Liver (tissue), 9 donors: ENCODE measurements around the gene CHAC2. TPM values are rescaled to one million over a fixed set of nuclear protein-coding genes. Genes with fewer than 3 reads are reported as not detected.

Experiments
- DNase-seq: peaks from one replicate; pipeline ENCODE4 v3.0.0-alpha.2; 2017; ENCODE audit warnings: low spot score
- H3K27ac ChIP-seq, 2 donors: one replicate each; pipeline ENCODE4 v1.7.0; 2013; ENCODE audit warnings: inconsistent platforms in 2 of 2, low read length in 2 of 2, control low read depth in 1 of 2, low read depth in 1 of 2, mild to moderate bottlenecking in 1 of 2
- H3K27me3 ChIP-seq, 4 donors: one replicate each; pipeline versions ENCODE4 v1.6.1 to v1.7.0; 2013; ENCODE audit warnings: low read length in 3 of 4, inconsistent platforms in 1 of 4, mild to moderate bottlenecking in 1 of 4, moderate library complexity in 1 of 4; ENCODE audit not compliant: control insufficient read depth in 4 of 4, insufficient read depth in 4 of 4
- H3K36me3 ChIP-seq, 4 donors: one replicate each; pipeline versions ENCODE4 v1.6.1 to v1.7.0; 2013; ENCODE audit warnings: low read length in 3 of 4, mild to moderate bottlenecking in 3 of 4, low read depth in 1 of 4, moderate library complexity in 1 of 4; ENCODE audit not compliant: control insufficient read depth in 4 of 4, insufficient read depth in 3 of 4
- H3K4me1 ChIP-seq, 4 donors: one replicate each; pipeline versions ENCODE4 v1.6.1 to v1.7.0; 2013; ENCODE audit warnings: low read length in 3 of 4, mild to moderate bottlenecking in 3 of 4, moderate library complexity in 1 of 4; ENCODE audit not compliant: control insufficient read depth in 4 of 4, insufficient read depth in 4 of 4
- H3K4me3 ChIP-seq, 3 donors: one replicate each; pipeline versions ENCODE4 v1.6.1 to v1.7.0; 2013; ENCODE audit warnings: low read length in 3 of 3, control low read depth in 1 of 3, low read depth in 1 of 3, mild to moderate bottlenecking in 1 of 3
- H3K9ac ChIP-seq, 2 donors: one replicate each; pipeline ENCODE4 v1.7.0; 2013; ENCODE audit warnings: low read length in 2 of 2, mild to moderate bottlenecking in 2 of 2, moderate library complexity in 2 of 2, control low read depth in 1 of 2, low read depth in 1 of 2
- H3K9me3 ChIP-seq, 4 donors: one replicate each; pipeline versions ENCODE4 v1.6.1 to v1.7.0; 2013; ENCODE audit warnings: low read length in 3 of 4; ENCODE audit not compliant: control insufficient read depth in 4 of 4
- ATF3 ChIP-seq: IDR thresholded peaks from 2 replicates; pipeline ENCODE4 v1.6.1; 2016; ENCODE audit warnings: antibody characterized with exemption
- CTCF ChIP-seq: fragments of 150-350 bp; IDR thresholded peaks from 2 replicates; pipeline ENCODE4 v1.5.1; 2017; ENCODE audit warnings: improper control_type of control experiment, low read depth, low read length; ENCODE audit not compliant: missing input control
- EGR1 ChIP-seq, 2 donors: IDR thresholded peaks; 2 replicates each; pipeline ENCODE4 v1.6.1; 2016 to 2018; ENCODE audit warnings: antibody characterized with exemption in 2 of 2, low read depth in 2 of 2
- FOXA1 ChIP-seq: IDR thresholded peaks from 2 replicates; pipeline ENCODE4 v1.6.1; 2016; ENCODE audit warnings: antibody characterized with exemption
- HNF4G ChIP-seq: IDR thresholded peaks from 2 replicates; pipeline ENCODE4 v1.6.1; 2016; ENCODE audit warnings: antibody characterized with exemption
- JUND ChIP-seq, 2 donors: IDR thresholded peaks; 2 replicates each; pipeline ENCODE4 v1.6.1; 2016; ENCODE audit warnings: antibody characterized with exemption in 2 of 2
- MAX ChIP-seq: IDR thresholded peaks from 2 replicates; pipeline ENCODE4 v1.6.1; 2016; ENCODE audit warnings: antibody characterized with exemption
- NR2F2 ChIP-seq: IDR thresholded peaks from 2 replicates; pipeline ENCODE4 v1.6.1; 2016; ENCODE audit warnings: antibody characterized with exemption
- RAD21 ChIP-seq, 2 donors: IDR thresholded peaks; 2 replicates each; pipeline ENCODE4 v1.6.1; 2016; ENCODE audit warnings: antibody characterized with exemption in 2 of 2, mild to moderate bottlenecking in 2 of 2
- RXRA ChIP-seq, 2 donors: IDR thresholded peaks; 2 replicates each; pipeline ENCODE4 v1.6.1; 2017 to 2018; ENCODE audit warnings: antibody characterized with exemption in 2 of 2, mild to moderate bottlenecking in 1 of 2
- SP1 ChIP-seq: IDR thresholded peaks from 2 replicates; pipeline ENCODE4 v1.6.1; 2018; ENCODE audit warnings: antibody characterized with exemption, mild to moderate bottlenecking
- TAF1 ChIP-seq: conservative IDR thresholded peaks from 2 replicates; pipeline ENCODE4 v1.6.1; 2016; ENCODE audit warnings: antibody characterized with exemption, mild to moderate bottlenecking
- YY1 ChIP-seq: IDR thresholded peaks from 2 replicates; pipeline ENCODE4 v1.6.1; 2016; ENCODE audit warnings: antibody characterized with exemption, mild to moderate bottlenecking
- ZBTB33 ChIP-seq: IDR thresholded peaks from 2 replicates; pipeline ENCODE4 v1.6.1; 2016; ENCODE audit warnings: antibody characterized with exemption
- WGBS: extraction: QIAGEN DNeasy Blood & Tissue Kit; methylation state at CpG from one replicate; pipeline ENCODE4 v1.1.7; 2013; 5-methylcytosine and 5-hydroxymethylcytosine counted together
- polyA plus RNA-seq, 2 donors: library from polyadenylated mRNA; stranded (reverse) in 1 of 2; unstranded in 1 of 2; fragments of 200-250 nt in 1 of 2; fragments of >200 nt in 1 of 2; fragmentation: Nextera tagmentation in 1 of 2; extraction: Ambion mirVana in 1 of 2; gene quantifications; one replicate each; pipeline versions ENCODE4 v1.2.1 to v1.2.3, GENCODE V29; 2013 to 2015
- total RNA-seq, 2 donors: library from RNA; depleted of rRNA; stranded (reverse); fragments of >200 nt; gene quantifications; one replicate each; pipeline ENCODE4 v1.2.3, GENCODE V29; 2014
- donor health status: healthy.
- donor health status: healthy.
- donor health status: healthy.
- donor health status: healthy.
- donor health status: healthy.

CHAC2 gene
- total and polyA plus RNA-seq, 4 donors, result 2.6 to 7.0 (median 4.3) TPM

- Histone ChIP-seq H3K4me3 (no peak overlapping the region), H3K4me1 (no peaks in the 10 kb centered on the region), H3K27me3 (no peaks in the 10 kb centered on the region), H3K9me3 (no peaks in the 10 kb centered on the region), H3K36me3 (peaks cover 0 to 3% (median 0%) of the 10 kb centered on the region in 4 donors), H3K27ac (no peak overlapping the region), H3K9ac (no peak overlapping the region)
- WGBS, result 96% methylated on average over 2 of the region's 2 CpGs
- TF ChIP-seq EGR1 (IDR thresholded peaks at IDR 0.05; ENCODE audit: low read depth in 2 of 2) (no peak), YY1 (no peak)
- DNase-seq, result no peak
These were observed 43.1 kb upstream of the CHAC2 start for GRCh38 chr2:53724536-53724935.

GRCh38 chr2:53725662-53726061 is 41.9 kb upstream of the CHAC2 start:
- no peaks in the 10 kb centered on the region for H3K4me1 ChIP-seq
- TF ChIP-seq MAX (no peak), JUND (IDR thresholded peaks at IDR 0.05) (no peak), ATF3 (no peak), CTCF (no peak), EGR1 (IDR thresholded peaks at IDR 0.05; ENCODE audit: low read depth in 2 of 2) (no peak), RAD21 (IDR thresholded peaks at IDR 0.05) (no peak), FOXA1 (no peak), ZBTB33 (no peak), HNF4G (no peak), TAF1 (no peak)
- no peak overlapping the region for H3K9ac ChIP-seq
- H3K4me3 ChIP-seq, result no peak overlapping the region
- DNase-seq, result no peak
- no peaks in the 10 kb centered on the region for H3K9me3 ChIP-seq
- H3K27me3 ChIP-seq, result no peaks in the 10 kb centered on the region
- WGBS, result 95% methylated on average over 4 of the region's 4 CpGs
- H3K27ac ChIP-seq, result no peak overlapping the region
- H3K36me3 ChIP-seq, result peaks cover 0 to 6% (median under 1%) of the 10 kb centered on the region in 4 donors

- H3K9ac ChIP-seq, result no peak overlapping the region
These were observed 39.7 kb upstream of the CHAC2 start for GRCh38 chr2:53727921-53728320.

More at GRCh38 chr2:53727921-53728320, 39.7 kb upstream of the CHAC2 start:
- Histone ChIP-seq H3K27ac (no peak overlapping the region), H3K9me3 (no peaks in the 10 kb centered on the region), H3K36me3 (peaks cover 0 to 6% (median under 1%) of the 10 kb centered on the region in 4 donors), H3K27me3 (no peaks in the 10 kb centered on the region), H3K4me1 (no peaks in the 10 kb centered on the region), H3K4me3 (no peak overlapping the region)
- TF ChIP-seq RXRA (IDR thresholded peaks at IDR 0.05) (no peak), EGR1 (IDR thresholded peaks at IDR 0.05; ENCODE audit: low read depth in 2 of 2) (no peak), JUND (IDR thresholded peaks at IDR 0.05) (no peak), ZBTB33 (no peak), SP1 (no peak), NR2F2 (no peak), HNF4G (no peak), YY1 (no peak), MAX (no peak), FOXA1 (no peak), ATF3 (no peak)
- WGBS, result 94% methylated on average over 3 of the region's 3 CpGs
- DNase-seq, result no peak
